H1 (cell line): Measurements from ENCODE around the gene FHL2. TPM values are rescaled to one million over a fixed set of nuclear protein-coding genes. Genes with fewer than 3 reads are reported as not detected.

Source experiments
- CTCF ChIA-PET: fragments of 300-600 bp; sonication (Branson Sonifier 250); formaldehyde crosslinking; loops from one replicate; lab custom pipeline; 2021; ENCODE audit not compliant: partially characterized antibody; lab: Charles Lee
- POLR2A ChIA-PET: fragments of 300-600 bp; sonication (Branson Sonifier 250); formaldehyde crosslinking; loops from one replicate; lab custom pipeline; 2021; ENCODE audit warnings: inconsistent platforms; ENCODE audit not compliant: partially characterized antibody; lab: Charles Lee
- DNase-seq, 2 experiments: peaks; one replicate each; pipeline versions ENCODE4 v3.0.0 to v3.0.0-alpha.2; 2010 to 2022; ENCODE audit warnings: low spot score in 2 of 2, low read depth in 1 of 2, mixed read lengths in 1 of 2
- FAIRE-seq: peaks from 2 replicates; lab custom pipeline; 2011; peaks lifted over from hg19 to GRCh38; lab: Jason Lieb, UNC
- H2AFZ ChIP-seq: 2 replicates; pipeline ENCODE4 v1.8.1; 2012; ENCODE audit warnings: low read length, inconsistent platforms
- H2AK5ac ChIP-seq: 2 replicates; pipeline ENCODE4 v1.6.1; 2013; ENCODE audit warnings: low read depth, low read length
- H2BK120ac ChIP-seq: replicated peaks from 2 replicates; pipeline ENCODE3; 2013; ENCODE audit warnings: low read depth, low read length, inconsistent platforms
- H2BK12ac ChIP-seq: 2 replicates; pipeline ENCODE4 v1.6.1; 2013; ENCODE audit warnings: low read depth, low read length
- H2BK15ac ChIP-seq: 2 replicates; pipeline ENCODE4 v1.6.1; 2013; ENCODE audit warnings: low read length
- H2BK20ac ChIP-seq: 2 replicates; pipeline ENCODE4 v1.6.1; 2013; ENCODE audit warnings: low read length
- H2BK5ac ChIP-seq: 2 replicates; pipeline ENCODE4 v1.6.1; 2013; ENCODE audit warnings: low read depth, low read length
- H3K14ac ChIP-seq: 2 replicates; pipeline ENCODE4 v1.6.1; 2013; ENCODE audit warnings: inconsistent platforms; ENCODE audit not compliant: insufficient read length
- H3K18ac ChIP-seq: 2 replicates; pipeline ENCODE4 v1.6.1; 2013; ENCODE audit warnings: low read length; ENCODE audit errors: extremely low read depth
- H3K23ac ChIP-seq: 2 replicates; pipeline ENCODE4 v1.6.1; 2013; ENCODE audit warnings: inconsistent platforms; ENCODE audit not compliant: insufficient read length
- H3K23me2 ChIP-seq: 2 replicates; pipeline ENCODE4 v1.6.1; 2013; ENCODE audit warnings: low read depth, low read length
- H3K27ac ChIP-seq: 2 replicates; pipeline ENCODE4 v1.6.1; 2011; ENCODE audit warnings: low read depth, low read length, inconsistent platforms
- H3K27me3 ChIP-seq, 4 experiments: replicated peaks in 1 of 4; 1 replicate in 1 of 4; 2 replicates in 3 of 4; pipeline versions ENCODE4 v1.6.1 to v1.8.1; 2011 to 2013; ENCODE audit warnings: low read length in 3 of 4, mild to moderate bottlenecking in 3 of 4, inconsistent platforms in 2 of 4, mixed read lengths in 2 of 4, moderate library complexity in 1 of 4; ENCODE audit not compliant: control insufficient read depth in 3 of 4, insufficient read depth in 3 of 4; ENCODE audit errors: extremely low read depth in 1 of 4
- H3K36me3 ChIP-seq, 4 experiments: 2 replicates each; pipeline versions ENCODE4 v1.6.1 to v1.8.1; 2011 to 2013; ENCODE audit warnings: mild to moderate bottlenecking in 4 of 4, low read length in 3 of 4, moderate library complexity in 2 of 4, control low read depth in 1 of 4, inconsistent platforms in 1 of 4; ENCODE audit not compliant: insufficient read depth in 4 of 4, control insufficient read depth in 2 of 4
- H3K4ac ChIP-seq: replicated peaks from 2 replicates; pipeline ENCODE3; 2013; ENCODE audit warnings: low read length, low read depth, mixed read lengths, inconsistent platforms; ENCODE audit not compliant: insufficient read length
- H3K4me1 ChIP-seq, 4 experiments: replicated peaks in 1 of 4; 1 replicate in 1 of 4; 2 replicates in 3 of 4; pipeline versions ENCODE4 v1.6.1 to v1.8.1; 2011 to 2013; ENCODE audit warnings: low read length in 3 of 4, inconsistent platforms in 2 of 4, mixed read lengths in 1 of 4; ENCODE audit not compliant: insufficient read depth in 4 of 4, control insufficient read depth in 3 of 4
- H3K4me2 ChIP-seq, 2 experiments: 2 replicates each; pipeline versions ENCODE4 v1.6.1 to v1.8.1; 2011 to 2013; ENCODE audit warnings: low read depth in 2 of 2, low read length in 2 of 2, control low read depth in 1 of 2, inconsistent platforms in 1 of 2, mild to moderate bottlenecking in 1 of 2; ENCODE audit not compliant: insufficient read depth in 1 of 2
- H3K4me3 ChIP-seq, 4 experiments: fragments of 200-600, 300-600 bp in 1 of 4; sonication (generic), shearing (Covaris generic), sonication (Bioruptor Twin) in 1 of 4; 2 replicates each; pipeline versions ENCODE4 v1.5.1 to v1.8.1; 2011 to 2016; ENCODE audit warnings: low read length in 4 of 4, low read depth in 3 of 4, control low read depth in 2 of 4, inconsistent platforms in 2 of 4, mild to moderate bottlenecking in 2 of 4, mixed read lengths in 1 of 4, moderate library complexity in 1 of 4; ENCODE audit not compliant: insufficient read depth in 2 of 4; ENCODE audit errors: extremely low read depth in 1 of 4
- H3K56ac ChIP-seq: replicated peaks from 2 replicates; pipeline ENCODE3; 2013; ENCODE audit warnings: low read depth, mild to moderate bottlenecking, mixed read lengths, low read length, inconsistent platforms; ENCODE audit not compliant: insufficient read length
- H3K79me1 ChIP-seq: 2 replicates; pipeline ENCODE4 v1.6.1; 2013; ENCODE audit warnings: low read depth, low read length, control low read depth
- H3K79me2 ChIP-seq, 2 experiments: 2 replicates each; pipeline versions ENCODE4 v1.6.1 to v1.8.1; 2012 to 2013; ENCODE audit warnings: low read length in 2 of 2, mild to moderate bottlenecking in 2 of 2, inconsistent platforms in 1 of 2; ENCODE audit not compliant: insufficient read depth in 2 of 2, control insufficient read depth in 1 of 2
- H3K9ac ChIP-seq, 4 experiments: replicated peaks in 1 of 4; 1 replicate in 1 of 4; 2 replicates in 3 of 4; pipeline versions ENCODE4 v1.6.1 to v1.8.1; 2011 to 2013; ENCODE audit warnings: low read depth in 3 of 4, low read length in 3 of 4, control low read depth in 2 of 4, mild to moderate bottlenecking in 2 of 4, moderate library complexity in 2 of 4, inconsistent platforms in 1 of 4; ENCODE audit errors: extremely low read depth in 1 of 4
- H3K9me3 ChIP-seq, 2 experiments: 2 replicates each; pipeline versions ENCODE4 v1.6.1 to v1.8.1; 2012 to 2013; ENCODE audit warnings: mild to moderate bottlenecking in 2 of 2, moderate library complexity in 2 of 2, control low read depth in 1 of 2, inconsistent platforms in 1 of 2, low read depth in 1 of 2, low read length in 1 of 2, mixed read lengths in 1 of 2; ENCODE audit not compliant: insufficient read depth in 2 of 2
- H4K20me1 ChIP-seq, 2 experiments: replicated peaks in 1 of 2; 2 replicates each; pipeline versions ENCODE3 to v1.8.1; 2011 to 2013; ENCODE audit warnings: inconsistent platforms in 2 of 2, low read length in 2 of 2, mild to moderate bottlenecking in 1 of 2; ENCODE audit not compliant: insufficient read depth in 2 of 2, control insufficient read depth in 1 of 2
- H4K5ac ChIP-seq: 2 replicates; pipeline ENCODE4 v1.6.1; 2013; ENCODE audit warnings: low read length, low read depth, mixed read lengths, inconsistent platforms; ENCODE audit not compliant: insufficient read length
- H4K8ac ChIP-seq: 2 replicates; pipeline ENCODE4 v1.8.0; 2013; ENCODE audit warnings: mild to moderate bottlenecking, moderate library complexity, low read length, inconsistent platforms; ENCODE audit not compliant: insufficient read depth; ENCODE audit errors: extremely low read depth
- H4K91ac ChIP-seq: replicated peaks from 2 replicates; pipeline ENCODE3; 2013; ENCODE audit warnings: low read length, mixed read lengths, inconsistent platforms; ENCODE audit not compliant: insufficient read length
- CTCF ChIP-seq, 3 experiments: IDR thresholded peaks; 1 replicate in 2 of 3; 2 replicates in 1 of 3; pipeline versions ENCODE4 v1.5.1 to v1.6.1; 2011; ENCODE audit warnings: low read length in 3 of 3, mild to moderate bottlenecking in 3 of 3, inconsistent platforms in 2 of 3, low read depth in 1 of 3, moderate library complexity in 1 of 3; ENCODE audit not compliant: insufficient read depth in 1 of 3; ENCODE audit errors: control extremely low read depth in 1 of 3
- FOSL1 ChIP-seq: IDR thresholded peaks from 2 replicates; pipeline ENCODE4 v1.6.1; 2011; ENCODE audit warnings: mild to moderate bottlenecking, low read depth, low read length, moderate library complexity; ENCODE audit not compliant: insufficient read depth
- RAD21 ChIP-seq, 2 experiments: IDR thresholded peaks in 1 of 2; conservative IDR thresholded peaks in 1 of 2; 2 replicates each; pipeline ENCODE4 v1.6.1; 2011; ENCODE audit warnings: low read depth in 2 of 2, low read length in 2 of 2, improper control_type of control experiment in 1 of 2, inconsistent platforms in 1 of 2, mild to moderate bottlenecking in 1 of 2, moderate library complexity in 1 of 2
- USF2 ChIP-seq: IDR thresholded peaks from 2 replicates; pipeline ENCODE4 v1.6.1; 2011; ENCODE audit warnings: low read length, improper control_type of control experiment
- WGBS, 2 experiments: shearing (Covaris generic) in 1 of 2; methylation state at CpG; one replicate each; pipeline versions ENCODE4 v1.1.6 to v1.1.7; 2013 to 2015; ENCODE audit warnings: low lambda C conversion rate in 2 of 2, mixed read lengths in 2 of 2, inconsistent platforms in 1 of 2, low coverage in 1 of 2, missing lambda C conversion rate in 1 of 2; ENCODE audit not compliant: insufficient replicate concordance in 2 of 2, insufficient coverage in 1 of 2, insufficient read length in 1 of 2; ENCODE audit errors: extremely low coverage in 1 of 2, missing lambda C conversion rate in 1 of 2; 5-methylcytosine and 5-hydroxymethylcytosine counted together
- polyA plus RNA-seq, 7 experiments: library from polyadenylated mRNA; depleted of rRNA in 3 of 7; stranded (reverse) in 5 of 7; unstranded in 2 of 7; fragments of >200 nt in 5 of 7; fragments of 200-250 nt in 2 of 7; gene quantifications; 1 replicate in 5 of 7; 2 replicates in 1 of 7; 4 replicates in 1 of 7; pipeline versions ENCODE4 v1.2.1 to v1.2.3, GENCODE V29; 2011 to 2013; ENCODE audit warnings: missing spikeins in 2 of 7, mixed read lengths in 2 of 7
- total RNA-seq: library from RNA; stranded (reverse); fragmentation: NEBNext Ultra II Directional; extraction: Animal tissue kit (Norgen Biotek cat#: 25700); gene quantifications from 2 replicates; pipeline ENCODE4 v1.2.1, GENCODE V29; 2021

The FHL2 gene
- total and polyA plus RNA-seq, 2 of the 8 experiments (the other 6 are each of a cell fraction or from before 2014, with no cell fraction given) = 33.2 to 64.3 TPM

- Histone ChIP-seq H3K79me2 (no peaks in the 10 kb centered on the region), H4K8ac (no peak overlapping the region), H3K23me2 (no peaks in the 10 kb centered on the region), H3K4me2 (no peak overlapping the region), H3K27me3 (no peaks in the 10 kb centered on the region), H3K36me3 (peaks cover 0 to 19% (median 4%) of the 10 kb centered on the region in 4 experiments; a peak in 4 of 8 replicates)
- WGBS, 2 experiments = 95% methylated on average over 3 of the region's 3 CpGs; no CpG with 5 or more reads in 1 of the 2 experiments
- TF ChIP-seq USF2 (no peak), FOSL1 (no peak), CTCF (IDR thresholded peaks at IDR 0.05; ENCODE audit: control extremely low read depth in 1 of 3, insufficient read depth in 1 of 3, low read depth in 1 of 3, low read length in 3 of 3) (peak in 2 of 3 experiments; percentile 20 to 25; a peak in 3 of 4 replicates), RAD21 (IDR thresholded peaks at IDR 0.05 in 1 of 2, conservative IDR thresholded peaks at IDR 0.05 in 1 of 2; ENCODE audit: low read depth in 2 of 2, low read length in 2 of 2) (peak; percentile 32 to 47)
- TF ChIP-seq, all 59 proteins: peak for 2
- Histone ChIP-seq H3K56ac (no peak overlapping the region), H4K5ac (no peak overlapping the region), H3K4me3 (no peak overlapping the region), H3K4me1 (no peaks in the 10 kb centered on the region; a peak in 2 of 7 replicates), H2BK120ac (no peak overlapping the region), H3K27ac (no peak overlapping the region), H3K9me3 (no peaks in the 10 kb centered on the region), H3K23ac (no peak overlapping the region), H3K4ac (no peak overlapping the region), H2BK15ac (no peak overlapping the region), H2BK12ac (no peak overlapping the region), H4K91ac (no peak overlapping the region), H3K14ac (no peak overlapping the region), H3K18ac (no peak overlapping the region), H2BK5ac (no peak overlapping the region), H3K79me1 (no peaks in the 10 kb centered on the region), H2AK5ac (no peak overlapping the region), H3K9ac (no peak overlapping the region), H2BK20ac (no peak overlapping the region), H4K20me1 (no peaks in the 10 kb centered on the region), H2AFZ (no peak overlapping the region)
- DNase-seq (no peak), FAIRE-seq (no peak)
- ChIA-PET CTCF (interaction anchor here (0.8 to 2.6 kb wide), 5 partner anchors 9 to 144 kb away, joined by 3 to 8 read pairs (median 4); no protein-coding TSS in a partner anchor), POLR2A (no interaction called here)
These were observed 21.0 kb downstream of the FHL2 start for GRCh38 chr2:105377871-105378270.
